ENCODE measurements around the gene LRCH4. TPM values are rescaled to one million over a fixed set of nuclear protein-coding genes. Genes with fewer than 3 reads are reported as not detected.

Gene LRCH4
- total and polyA plus RNA-seq, 9 of the 15 experiments (the other 6 are each of a cell fraction or from before 2014, with no cell fraction given): 0.06 to 63.3 (median 15.0) TPM

DNA sequence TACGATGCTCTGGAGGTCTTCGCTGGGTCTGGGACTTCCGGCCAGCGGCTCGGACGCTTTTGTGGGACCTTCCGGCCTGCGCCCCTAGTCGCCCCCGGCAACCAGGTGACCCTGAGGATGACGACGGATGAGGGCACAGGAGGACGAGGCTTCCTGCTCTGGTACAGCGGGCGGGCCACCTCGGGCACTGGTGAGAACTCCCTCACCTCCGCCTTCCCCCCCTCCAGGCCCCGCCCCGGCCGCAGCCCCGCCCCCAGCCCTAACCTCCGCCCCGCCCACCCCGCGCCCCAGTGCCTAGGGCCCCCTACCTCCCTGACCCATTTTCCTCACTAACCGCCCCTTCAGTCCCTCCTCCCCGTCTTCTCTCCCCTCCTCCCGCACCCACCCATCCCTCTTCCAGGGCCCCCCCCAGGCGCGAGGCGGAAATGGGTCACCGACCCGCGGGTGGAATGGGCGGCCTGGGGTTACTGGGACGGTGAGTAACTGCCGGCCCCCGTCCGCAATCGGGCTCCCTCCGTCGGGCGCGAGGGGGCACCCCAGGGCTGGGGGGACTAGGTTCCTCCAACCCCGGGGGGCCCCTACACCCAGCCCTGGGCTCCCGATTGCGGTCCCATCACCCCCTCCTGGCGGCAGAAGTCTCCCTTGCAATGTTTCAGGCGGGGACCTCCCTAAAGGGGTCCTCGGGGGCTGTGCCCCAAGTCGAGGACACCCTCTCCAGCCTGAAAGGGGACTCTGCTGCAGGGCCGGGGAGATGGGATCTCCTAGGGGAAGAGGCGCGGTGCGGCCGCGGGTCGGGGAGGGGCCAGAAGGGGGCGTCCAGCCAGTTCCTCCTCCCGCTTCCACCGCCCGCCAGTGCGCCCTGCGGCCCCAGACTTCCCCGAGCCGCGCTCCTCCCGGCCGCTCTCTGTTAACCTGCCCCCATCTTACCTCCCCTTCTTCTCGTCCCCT is 18.4 kb upstream of the LRCH4 start (continued):
- TF ChIP-seq, protein P1, sequence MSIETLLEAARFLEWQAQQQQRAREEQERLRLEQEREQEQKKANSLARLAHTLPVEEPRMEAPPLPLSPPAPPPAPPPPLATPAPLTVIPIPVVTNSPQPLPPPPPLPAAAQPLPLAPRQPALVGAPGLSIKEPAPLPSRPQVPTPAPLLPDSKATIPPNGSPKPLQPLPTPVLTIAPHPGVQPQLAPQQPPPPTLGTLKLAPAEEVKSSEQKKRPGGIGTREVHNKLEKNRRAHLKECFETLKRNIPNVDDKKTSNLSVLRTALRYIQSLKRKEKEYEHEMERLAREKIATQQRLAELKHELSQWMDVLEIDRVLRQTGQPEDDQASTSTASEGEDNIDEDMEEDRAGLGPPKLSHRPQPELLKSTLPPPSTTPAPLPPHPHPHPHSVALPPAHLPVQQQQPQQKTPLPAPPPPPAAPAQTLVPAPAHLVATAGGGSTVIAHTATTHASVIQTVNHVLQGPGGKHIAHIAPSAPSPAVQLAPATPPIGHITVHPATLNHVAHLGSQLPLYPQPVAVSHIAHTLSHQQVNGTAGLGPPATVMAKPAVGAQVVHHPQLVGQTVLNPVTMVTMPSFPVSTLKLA (conservative IDR thresholded peaks at IDR 0.05): peak; percentile 63 to 77; a peak in 3 of 4 replicates
- TF ChIP-seq ZKSCAN1 (IDR thresholded peaks at IDR 0.05; ENCODE audit: low read depth, low read length) (peak; percentile 34; the same call in 1 of the 2 replicates), FOXA1 (IDR thresholded peaks at IDR 0.05; ENCODE audit: borderline replicate concordance) (no peak), NFIC (IDR thresholded peaks at IDR 0.05) (peak; percentile 28; the same call in 1 of the 2 replicates), NFYB (IDR thresholded peaks at IDR 0.05; ENCODE audit: extremely low read depth, insufficient read length) (no peak), DIDO1 (tag; IDR thresholded peaks at IDR 0.05; ENCODE audit: low read depth) (no peak), ZNF644 (tag; IDR thresholded peaks at IDR 0.05; ENCODE audit: low read depth) (no peak), NCOA1 (IDR thresholded peaks at IDR 0.05; ENCODE audit: low read depth) (no peak; the same call in 1 of the 2 replicates), CBFA2T2 (conservative IDR thresholded peaks at IDR 0.05) (no peak), KLF6 (CRISPR knock-in tag; IDR thresholded peaks at IDR 0.05; ENCODE audit: borderline replicate concordance) (no peak), ZNF830 (CRISPR knock-in tag; IDR thresholded peaks at IDR 0.05) (0 out of 2 replicates have a peak, but pooled peaks have one; percentile 34), NFRKB (IDR thresholded peaks at IDR 0.05; ENCODE audit: low read depth) (no peak)
- TF ChIP-seq, protein P2, sequence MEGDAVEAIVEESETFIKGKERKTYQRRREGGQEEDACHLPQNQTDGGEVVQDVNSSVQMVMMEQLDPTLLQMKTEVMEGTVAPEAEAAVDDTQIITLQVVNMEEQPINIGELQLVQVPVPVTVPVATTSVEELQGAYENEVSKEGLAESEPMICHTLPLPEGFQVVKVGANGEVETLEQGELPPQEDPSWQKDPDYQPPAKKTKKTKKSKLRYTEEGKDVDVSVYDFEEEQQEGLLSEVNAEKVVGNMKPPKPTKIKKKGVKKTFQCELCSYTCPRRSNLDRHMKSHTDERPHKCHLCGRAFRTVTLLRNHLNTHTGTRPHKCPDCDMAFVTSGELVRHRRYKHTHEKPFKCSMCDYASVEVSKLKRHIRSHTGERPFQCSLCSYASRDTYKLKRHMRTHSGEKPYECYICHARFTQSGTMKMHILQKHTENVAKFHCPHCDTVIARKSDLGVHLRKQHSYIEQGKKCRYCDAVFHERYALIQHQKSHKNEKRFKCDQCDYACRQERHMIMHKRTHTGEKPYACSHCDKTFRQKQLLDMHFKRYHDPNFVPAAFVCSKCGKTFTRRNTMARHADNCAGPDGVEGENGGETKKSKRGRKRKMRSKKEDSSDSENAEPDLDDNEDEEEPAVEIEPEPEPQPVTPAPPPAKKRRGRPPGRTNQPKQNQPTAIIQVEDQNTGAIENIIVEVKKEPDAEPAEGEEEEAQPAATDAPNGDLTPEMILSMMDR (IDR thresholded peaks at IDR 0.05 in 2 of 3, conservative IDR thresholded peaks at IDR 0.05 in 1 of 3; ENCODE audit: insufficient read depth in 2 of 3, low read depth in 1 of 3, low read length in 3 of 3): peak; percentile 50 to 75 (median 65); a peak in 5 of 6 replicates
- TF ChIP-seq, protein P3, sequence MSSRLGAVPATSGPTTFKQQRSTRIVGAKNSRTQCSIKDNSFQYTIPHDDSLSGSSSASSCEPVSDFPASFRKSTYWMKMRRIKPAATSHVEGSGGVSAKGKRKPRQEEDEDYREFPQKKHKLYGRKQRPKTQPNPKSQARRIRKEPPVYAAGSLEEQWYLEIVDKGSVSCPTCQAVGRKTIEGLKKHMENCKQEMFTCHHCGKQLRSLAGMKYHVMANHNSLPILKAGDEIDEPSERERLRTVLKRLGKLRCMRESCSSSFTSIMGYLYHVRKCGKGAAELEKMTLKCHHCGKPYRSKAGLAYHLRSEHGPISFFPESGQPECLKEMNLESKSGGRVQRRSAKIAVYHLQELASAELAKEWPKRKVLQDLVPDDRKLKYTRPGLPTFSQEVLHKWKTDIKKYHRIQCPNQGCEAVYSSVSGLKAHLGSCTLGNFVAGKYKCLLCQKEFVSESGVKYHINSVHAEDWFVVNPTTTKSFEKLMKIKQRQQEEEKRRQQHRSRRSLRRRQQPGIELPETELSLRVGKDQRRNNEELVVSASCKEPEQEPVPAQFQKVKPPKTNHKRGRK (tag; IDR thresholded peaks at IDR 0.05): no peak
- TF ChIP-seq, protein P4, sequence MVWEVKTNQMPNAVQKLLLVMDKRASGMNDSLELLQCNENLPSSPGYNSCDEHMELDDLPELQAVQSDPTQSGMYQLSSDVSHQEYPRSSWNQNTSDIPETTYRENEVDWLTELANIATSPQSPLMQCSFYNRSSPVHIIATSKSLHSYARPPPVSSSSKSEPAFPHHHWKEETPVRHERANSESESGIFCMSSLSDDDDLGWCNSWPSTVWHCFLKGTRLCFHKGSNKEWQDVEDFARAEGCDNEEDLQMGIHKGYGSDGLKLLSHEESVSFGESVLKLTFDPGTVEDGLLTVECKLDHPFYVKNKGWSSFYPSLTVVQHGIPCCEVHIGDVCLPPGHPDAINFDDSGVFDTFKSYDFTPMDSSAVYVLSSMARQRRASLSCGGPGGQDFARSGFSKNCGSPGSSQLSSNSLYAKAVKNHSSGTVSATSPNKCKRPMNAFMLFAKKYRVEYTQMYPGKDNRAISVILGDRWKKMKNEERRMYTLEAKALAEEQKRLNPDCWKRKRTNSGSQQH (CRISPR knock-in tag; IDR thresholded peaks at IDR 0.05): no peak
- TF ChIP-seq, protein P5, sequence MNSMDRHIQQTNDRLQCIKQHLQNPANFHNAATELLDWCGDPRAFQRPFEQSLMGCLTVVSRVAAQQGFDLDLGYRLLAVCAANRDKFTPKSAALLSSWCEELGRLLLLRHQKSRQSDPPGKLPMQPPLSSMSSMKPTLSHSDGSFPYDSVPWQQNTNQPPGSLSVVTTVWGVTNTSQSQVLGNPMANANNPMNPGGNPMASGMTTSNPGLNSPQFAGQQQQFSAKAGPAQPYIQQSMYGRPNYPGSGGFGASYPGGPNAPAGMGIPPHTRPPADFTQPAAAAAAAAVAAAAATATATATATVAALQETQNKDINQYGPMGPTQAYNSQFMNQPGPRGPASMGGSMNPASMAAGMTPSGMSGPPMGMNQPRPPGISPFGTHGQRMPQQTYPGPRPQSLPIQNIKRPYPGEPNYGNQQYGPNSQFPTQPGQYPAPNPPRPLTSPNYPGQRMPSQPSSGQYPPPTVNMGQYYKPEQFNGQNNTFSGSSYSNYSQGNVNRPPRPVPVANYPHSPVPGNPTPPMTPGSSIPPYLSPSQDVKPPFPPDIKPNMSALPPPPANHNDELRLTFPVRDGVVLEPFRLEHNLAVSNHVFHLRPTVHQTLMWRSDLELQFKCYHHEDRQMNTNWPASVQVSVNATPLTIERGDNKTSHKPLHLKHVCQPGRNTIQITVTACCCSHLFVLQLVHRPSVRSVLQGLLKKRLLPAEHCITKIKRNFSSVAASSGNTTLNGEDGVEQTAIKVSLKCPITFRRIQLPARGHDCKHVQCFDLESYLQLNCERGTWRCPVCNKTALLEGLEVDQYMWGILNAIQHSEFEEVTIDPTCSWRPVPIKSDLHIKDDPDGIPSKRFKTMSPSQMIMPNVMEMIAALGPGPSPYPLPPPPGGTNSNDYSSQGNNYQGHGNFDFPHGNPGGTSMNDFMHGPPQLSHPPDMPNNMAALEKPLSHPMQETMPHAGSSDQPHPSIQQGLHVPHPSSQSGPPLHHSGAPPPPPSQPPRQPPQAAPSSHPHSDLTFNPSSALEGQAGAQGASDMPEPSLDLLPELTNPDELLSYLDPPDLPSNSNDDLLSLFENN (IDR thresholded peaks at IDR 0.05; ENCODE audit: low read depth in 2 of 2, low read length in 2 of 2): 0 out of 4 replicates have a peak, but pooled peaks of 1 of the 2 experiments have one; percentile 37

Measured in K562 (cell line).